Measurements from ENCODE around the gene UGT3A1.

The UGT3A1 gene

GRCh38 chr5:36009698-36010097 lies 18.5 kb upstream of the UGT3A1 start:
- TF ChIP-seq SPI1 (IDR thresholded peaks at IDR 0.05; ENCODE audit: borderline replicate concordance, low read depth) (no peak), CTCF (IDR thresholded peaks at IDR 0.05; ENCODE audit: insufficient read depth, low read length) (no peak), GABPA (IDR thresholded peaks at IDR 0.05; ENCODE audit: low read depth) (no peak), REST (IDR thresholded peaks at IDR 0.05; ENCODE audit: insufficient replicate concordance, low read depth) (no peak), POLR2AphosphoS5 (IDR thresholded peaks at IDR 0.05; ENCODE audit: low read depth) (no peak)
- Histone ChIP-seq H3K4me3 (replicated peaks; ENCODE audit: insufficient read depth, low read length) (no peak overlapping the region), H3K27me3 (ENCODE audit: insufficient read depth, poor library complexity, severe bottlenecking) (no peaks in the 10 kb centered on the region), H3K27ac (replicated peaks) (no peak overlapping the region)
- no peak for DNase-seq (ENCODE audit: low read depth in 1 of 2, low spot score in 1 of 2)

- Histone ChIP-seq H3K27me3 (ENCODE audit: insufficient read depth, poor library complexity, severe bottlenecking) (no peaks in the 10 kb centered on the region), H3K4me3 (replicated peaks; ENCODE audit: insufficient read depth, low read length) (no peak overlapping the region), H3K27ac (replicated peaks) (no peak overlapping the region)
- TF ChIP-seq REST (IDR thresholded peaks at IDR 0.05; ENCODE audit: insufficient replicate concordance, low read depth), result no peak
- TF ChIP-seq GABPA (IDR thresholded peaks at IDR 0.05; ENCODE audit: low read depth), result no peak
- no peak for TF ChIP-seq POLR2AphosphoS5 (IDR thresholded peaks at IDR 0.05; ENCODE audit: low read depth)
- TF ChIP-seq SPI1 (IDR thresholded peaks at IDR 0.05; ENCODE audit: borderline replicate concordance, low read depth), result no peak
- no peak for TF ChIP-seq CTCF (IDR thresholded peaks at IDR 0.05; ENCODE audit: insufficient read depth, low read length)
- no peak for DNase-seq (ENCODE audit: low read depth in 1 of 2, low spot score in 1 of 2)
Observed at GRCh38 chr5:36007366-36007765, 16.2 kb upstream of the UGT3A1 start.

GRCh38 chr5:36006163-36006562 lies 15.0 kb upstream of the UGT3A1 start:
- Histone ChIP-seq H3K27me3 (ENCODE audit: insufficient read depth, poor library complexity, severe bottlenecking) (no peaks in the 10 kb centered on the region), H3K4me3 (replicated peaks; ENCODE audit: insufficient read depth, low read length) (no peak overlapping the region), H3K27ac (replicated peaks) (no peak overlapping the region)
- no peak for DNase-seq (ENCODE audit: low read depth in 1 of 2, low spot score in 1 of 2)
- TF ChIP-seq CTCF (IDR thresholded peaks at IDR 0.05; ENCODE audit: insufficient read depth, low read length) (no peak), REST (IDR thresholded peaks at IDR 0.05; ENCODE audit: insufficient replicate concordance, low read depth) (no peak), SPI1 (IDR thresholded peaks at IDR 0.05; ENCODE audit: borderline replicate concordance, low read depth) (no peak), POLR2AphosphoS5 (IDR thresholded peaks at IDR 0.05; ENCODE audit: low read depth) (no peak), GABPA (IDR thresholded peaks at IDR 0.05; ENCODE audit: low read depth) (no peak)

Data from HL-60 (cell line).